Urothelium cell line (cell line): ENCODE data around the gene MRPL14.

Experiments
- DNase-seq: peaks from one replicate; pipeline ENCODE4 v3.0.0; 2011; ENCODE audit warnings: low spot score, mixed read lengths
- FAIRE-seq: peaks from 2 replicates; lab custom pipeline; 2011; peaks lifted over from hg19 to GRCh38; lab: Jason Lieb, UNC

The MRPL14 gene

GRCh38 chr6:44081753-44082152 lies 45.5 kb downstream of the MRPL14 start:
- no peak for FAIRE-seq

DNA sequence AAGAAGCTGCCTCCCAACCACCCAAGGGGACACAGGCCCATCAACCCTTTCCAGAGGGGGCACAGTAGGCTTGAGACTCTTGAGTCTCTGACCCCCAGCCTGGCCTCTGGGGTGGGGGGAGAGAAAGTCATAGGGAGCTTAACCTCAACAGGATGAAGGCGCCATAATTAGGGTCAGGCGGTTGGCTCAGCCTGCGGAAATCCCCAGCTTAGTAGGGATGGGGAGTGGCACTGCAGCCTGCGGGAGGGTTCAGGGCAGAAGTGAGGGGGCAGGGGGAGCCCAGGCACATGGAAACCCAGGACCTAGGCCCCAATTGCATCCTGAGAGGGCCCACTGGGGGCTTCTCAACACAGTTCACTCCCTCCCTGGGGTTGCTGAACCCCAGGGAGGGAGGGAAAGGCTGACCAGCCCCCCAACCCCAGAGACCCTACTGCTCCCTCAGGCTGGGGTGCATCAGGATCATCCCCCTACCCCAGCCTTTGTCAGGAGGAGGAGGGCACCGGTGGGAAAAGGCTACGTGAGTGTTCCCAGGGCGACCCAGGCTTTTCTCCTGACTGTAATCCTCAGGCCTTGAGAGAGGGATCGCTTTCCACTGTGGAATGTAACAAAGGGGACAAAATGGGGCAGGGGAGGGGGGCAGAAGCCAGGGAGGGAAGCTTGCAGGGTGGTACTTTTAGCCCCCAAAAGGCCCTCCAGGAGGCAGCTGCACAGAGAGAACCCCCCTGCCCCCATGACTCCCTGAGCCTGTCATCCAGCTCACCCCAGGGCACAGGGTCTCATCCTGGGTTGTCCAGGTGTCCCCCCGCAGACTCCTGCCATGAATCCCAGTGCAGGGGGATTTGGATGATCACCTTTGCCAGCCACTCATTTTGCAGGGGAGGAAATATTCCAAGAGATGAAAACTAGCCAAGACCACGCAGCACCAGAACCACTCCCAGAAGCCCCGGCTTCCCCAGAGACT lies 46.4 kb downstream of the MRPL14 start:
- DNase-seq: no peak
- no peak for FAIRE-seq

More at GRCh38 chr6:44081753-44082152, 45.5 kb downstream of the MRPL14 start:
- DNase-seq: no peak

DNA sequence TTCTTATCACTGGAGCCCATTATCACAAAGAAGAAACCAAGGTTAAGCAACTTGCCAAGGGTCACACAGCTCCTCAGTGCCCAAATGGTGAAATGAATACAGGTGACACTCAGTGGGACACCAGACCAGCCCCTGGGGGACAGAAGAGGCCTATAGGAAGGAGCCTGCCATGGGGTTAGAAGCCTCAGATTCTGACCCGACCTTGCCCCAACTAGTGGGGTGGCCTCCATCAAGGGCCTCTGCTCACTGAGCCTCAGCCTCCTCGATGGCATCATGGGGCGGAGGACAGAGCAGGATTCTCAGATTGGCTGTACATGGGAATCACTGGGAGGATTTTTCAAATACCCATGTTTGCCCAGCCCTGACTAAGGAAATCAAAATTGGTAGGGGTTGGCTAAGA lies 47.6 kb downstream of the MRPL14 start:
- no peak for FAIRE-seq
- DNase-seq: no peak

- FAIRE-seq (no peak), DNase-seq (peak; percentile 72)
Observed at GRCh38 chr6:44078827-44079671, 48.2 kb downstream of the MRPL14 start.

DNA sequence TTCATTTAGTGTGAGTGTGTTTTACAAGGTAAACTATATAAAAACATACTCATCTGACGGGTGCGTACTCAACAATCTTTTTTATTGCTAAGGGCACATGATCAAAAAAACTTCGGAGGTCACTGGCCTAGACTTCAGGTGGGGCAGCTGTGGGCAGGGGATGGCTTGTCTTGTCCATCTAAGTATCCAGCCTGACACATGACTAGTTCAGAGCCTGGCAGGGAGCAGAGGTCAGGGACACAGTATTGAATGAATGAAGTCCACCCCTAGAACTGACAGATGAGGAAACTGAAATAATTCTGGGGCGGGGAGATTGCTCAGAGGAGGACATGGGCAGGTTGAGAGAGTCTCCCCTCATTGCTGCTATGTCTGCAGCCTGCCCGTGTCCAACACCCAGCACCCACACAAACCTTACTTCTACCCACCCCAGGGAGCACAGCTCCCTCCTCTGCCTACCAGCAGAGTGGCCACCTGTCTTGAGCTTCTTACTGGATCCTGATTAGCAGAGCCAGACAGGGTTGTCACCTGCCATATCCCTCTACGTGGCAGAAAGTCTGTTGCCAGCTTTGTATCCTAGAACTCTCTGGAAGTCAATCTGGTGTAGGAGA lies 48.9 kb downstream of the MRPL14 start:
- FAIRE-seq: no peak
- DNase-seq: no peak

DNA sequence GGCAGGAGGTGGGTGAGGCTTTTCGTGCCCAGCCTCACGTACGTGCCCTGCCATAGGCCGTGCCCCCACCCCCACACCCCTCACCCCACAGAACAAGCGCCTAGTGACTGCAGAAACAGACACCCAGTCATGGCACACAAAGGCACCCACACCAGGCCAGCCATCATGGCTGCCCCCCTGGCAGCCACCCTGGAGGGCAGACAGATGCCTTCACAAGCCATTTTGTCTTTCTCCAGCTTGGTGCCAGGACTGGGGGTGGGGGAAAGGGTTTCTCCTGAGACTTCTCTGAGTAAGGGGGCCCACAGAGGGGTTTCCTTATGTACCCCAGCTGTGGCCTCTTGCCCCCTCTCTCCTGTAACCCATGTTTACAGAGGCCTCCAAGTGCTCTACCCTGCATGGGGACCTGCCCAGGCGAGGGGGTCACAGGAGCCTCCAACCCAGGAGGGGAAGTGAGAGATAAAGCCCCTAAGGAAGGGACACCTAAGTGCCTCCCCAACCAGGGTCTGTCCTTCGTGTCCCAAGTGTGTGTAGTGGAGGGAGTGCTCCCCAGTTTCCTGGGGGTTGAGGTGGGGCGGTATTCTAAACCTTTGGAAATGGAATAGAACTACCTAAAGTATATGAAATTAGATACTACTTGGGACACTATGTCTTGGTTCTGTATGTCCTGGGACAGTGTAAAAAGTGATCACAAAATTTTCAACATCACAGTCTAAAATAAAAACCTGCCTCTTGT lies 49.9 kb downstream of the MRPL14 start:
- FAIRE-seq: no peak
- no peak for DNase-seq

- DNase-seq: no peak
- FAIRE-seq: no peak
Observed at GRCh38 chr6:44076356-44077213, 50.7 kb downstream of the MRPL14 start.

GRCh38 chr6:44075647-44076355 lies 51.5 kb downstream of the MRPL14 start:
- FAIRE-seq (no peak), DNase-seq (no peak)

DNA sequence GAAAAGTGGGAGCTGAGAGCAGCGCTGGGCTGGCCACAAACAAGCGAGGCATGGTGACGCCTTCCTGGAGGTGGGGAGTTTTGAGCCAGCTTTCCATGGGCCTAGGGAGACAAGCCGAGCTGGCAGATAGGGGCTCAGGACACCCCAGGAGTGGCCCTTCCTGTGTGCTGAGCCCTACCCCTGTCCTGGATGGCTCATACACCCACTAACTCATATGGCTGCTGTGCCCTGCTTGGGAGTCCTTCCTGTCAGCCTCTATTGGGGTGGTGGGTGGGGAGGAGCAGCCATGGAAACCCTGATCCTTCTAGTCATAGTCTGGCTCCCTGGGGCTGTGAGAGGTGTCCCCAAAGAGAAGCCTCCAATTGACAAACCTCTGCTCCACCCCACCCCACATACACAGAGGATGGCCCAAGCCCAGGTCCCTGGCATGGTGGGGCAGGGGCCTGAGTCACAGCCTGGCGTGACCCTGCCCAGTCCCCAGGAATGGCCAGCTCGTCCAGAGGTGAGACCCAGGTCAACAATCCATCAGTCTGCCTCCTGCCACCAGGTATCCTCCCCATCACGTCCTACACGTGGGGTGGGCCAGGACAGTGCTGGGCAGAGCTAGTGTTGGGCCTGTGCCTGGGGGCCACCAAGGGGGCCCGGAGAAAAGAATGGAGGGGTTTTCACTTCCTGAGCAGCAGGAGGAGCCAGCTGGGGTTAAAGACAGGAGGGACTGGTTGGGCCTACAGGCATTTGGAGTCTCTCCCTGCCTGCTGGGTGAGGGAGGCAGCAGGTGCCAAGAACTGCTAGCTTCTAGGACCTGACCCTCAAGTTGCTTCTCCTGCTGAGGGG lies 52.2 kb downstream of the MRPL14 start:
- FAIRE-seq (no peak), DNase-seq (no peak)

GRCh38 chr6:44074439-44074812 lies 52.8 kb downstream of the MRPL14 start:
- FAIRE-seq (no peak), DNase-seq (peak; percentile 79)

DNA sequence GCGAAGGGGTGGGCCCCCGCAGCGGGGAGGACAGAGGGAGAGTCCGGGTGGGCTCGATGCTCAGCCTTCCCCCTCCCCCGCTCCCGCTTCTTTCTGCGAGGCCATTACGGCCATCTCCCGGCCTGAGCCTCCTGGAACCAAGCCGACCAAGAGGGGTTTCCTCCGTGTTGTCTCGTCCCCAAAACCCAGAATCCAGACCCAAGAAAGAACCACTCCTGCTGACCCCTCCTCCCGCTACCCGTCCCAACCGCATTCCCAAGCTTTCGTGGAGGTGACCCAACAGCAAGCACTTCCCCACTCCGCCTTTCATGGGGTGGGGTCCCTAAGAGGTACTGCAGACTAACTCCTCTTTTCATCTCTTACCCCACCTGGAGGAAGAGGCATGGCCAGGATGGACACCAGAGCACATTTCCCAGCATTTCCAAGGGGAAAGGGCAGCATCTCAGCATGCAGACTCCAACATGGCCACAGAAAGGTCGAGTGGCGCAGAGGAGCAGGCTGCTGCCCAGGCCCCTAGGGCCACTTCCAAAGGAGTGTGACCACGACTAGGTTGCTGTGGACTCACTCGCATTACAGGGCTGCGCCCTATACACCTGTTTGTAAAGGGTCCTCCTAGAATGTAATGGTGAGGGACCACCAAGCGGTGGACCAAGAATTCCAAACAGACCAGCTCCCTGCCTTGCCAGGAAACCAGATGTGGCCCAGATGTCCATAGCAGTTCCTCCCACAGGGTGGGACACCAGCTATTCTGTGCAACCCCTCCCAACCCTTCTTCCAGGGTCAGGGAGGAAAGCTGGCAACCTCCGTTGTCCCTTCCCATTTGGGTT lies 53.4 kb downstream of the MRPL14 start:
- FAIRE-seq: no peak
- DNase-seq: no peak

GRCh38 chr6:44072959-44073611 lies 54.2 kb downstream of the MRPL14 start:
- FAIRE-seq: no peak
- DNase-seq: peak; percentile 83

DNA sequence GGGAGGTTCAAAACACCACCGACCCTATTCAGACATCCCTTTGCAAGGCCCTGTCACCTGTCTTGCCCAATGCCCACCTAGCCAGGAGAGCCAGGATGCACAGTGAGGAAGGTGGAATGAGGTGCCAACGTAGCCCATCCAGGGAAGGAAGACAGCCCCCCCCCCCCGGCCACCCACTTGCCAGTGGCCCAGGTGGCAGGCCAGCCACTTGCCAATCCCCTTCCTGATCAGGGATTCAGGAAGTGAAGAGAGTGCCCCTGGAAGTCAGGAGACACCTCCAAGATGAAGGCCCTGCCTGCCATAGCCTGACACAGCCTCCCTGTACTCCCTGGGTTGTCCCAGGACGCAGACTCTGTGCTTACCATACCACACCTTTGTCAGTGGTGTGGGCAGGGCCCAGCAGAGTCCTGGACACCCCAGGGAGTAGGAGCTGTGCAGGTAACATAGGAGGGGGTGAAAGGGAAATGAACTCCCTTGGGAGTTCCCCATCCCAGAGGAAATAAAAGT lies 54.7 kb downstream of the MRPL14 start:
- FAIRE-seq (no peak), DNase-seq (no peak)

DNA sequence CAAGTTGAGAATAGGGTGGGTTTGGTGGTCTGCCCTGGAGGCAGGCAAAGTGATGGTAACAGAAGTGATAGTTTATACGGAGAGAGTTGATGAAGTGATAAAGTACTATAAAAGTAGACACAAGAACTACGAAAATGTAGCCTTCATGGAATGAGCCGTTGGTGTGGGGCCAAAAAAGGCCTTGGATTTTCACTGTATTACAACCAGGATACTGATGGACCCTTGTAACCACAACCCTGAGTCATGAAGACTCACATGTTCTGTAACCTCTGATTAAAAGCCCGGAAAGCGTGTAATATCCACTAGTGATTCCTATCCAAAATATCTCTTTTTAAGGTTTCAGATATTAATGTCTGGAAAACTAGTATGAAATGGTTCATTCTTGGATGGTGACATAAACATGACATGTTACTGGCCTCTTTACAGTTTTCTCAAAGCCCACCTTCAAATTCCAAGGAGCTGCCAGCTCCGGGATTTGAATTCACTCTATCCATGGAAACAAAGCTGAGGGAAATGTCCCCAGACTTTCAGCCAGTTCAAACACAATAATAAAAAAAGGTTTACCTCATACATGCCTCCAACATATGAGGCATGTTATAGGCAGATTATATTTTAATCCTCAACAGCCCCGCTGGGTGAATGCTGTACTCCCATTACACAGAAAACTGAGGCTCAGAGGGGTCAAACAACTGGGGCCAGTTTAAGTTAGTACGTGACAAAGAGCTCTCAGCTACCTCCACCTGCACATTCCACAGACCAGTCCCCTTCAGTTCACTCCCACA lies 55.4 kb downstream of the MRPL14 start:
- DNase-seq: peak; percentile 64

DNA sequence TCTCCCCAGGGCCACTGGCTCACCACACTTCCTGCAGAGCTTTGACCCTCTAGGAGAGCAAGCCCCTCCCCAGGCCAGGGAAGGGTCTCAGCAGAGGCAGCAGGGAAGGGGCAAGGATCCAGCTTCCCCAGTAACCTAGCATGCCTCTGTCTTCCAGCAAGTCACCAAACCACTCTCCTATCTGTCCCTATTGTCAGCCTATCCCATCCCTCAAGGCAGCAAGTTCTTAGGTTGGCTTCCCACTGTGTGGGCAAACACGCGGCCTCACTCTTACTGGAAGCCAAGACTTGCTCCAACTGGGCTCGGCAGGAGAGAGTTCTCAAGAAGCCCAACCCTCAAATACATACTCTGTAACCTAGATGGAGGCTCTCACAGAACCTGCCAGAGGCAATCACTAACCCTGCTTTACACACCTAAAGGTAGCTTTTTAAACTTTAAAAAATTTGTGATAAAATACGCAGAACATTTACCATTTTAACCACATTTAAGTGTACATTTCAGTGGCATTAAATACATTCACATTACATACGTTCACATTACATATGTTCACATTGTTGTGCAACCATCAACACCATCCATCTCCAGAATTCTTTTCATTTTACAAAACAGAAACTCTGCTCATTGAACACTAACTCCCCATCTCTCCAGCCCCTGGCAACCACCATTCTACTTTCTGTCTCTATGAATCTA lies 58.5 kb downstream of the MRPL14 start:
- DNase-seq (no peak), FAIRE-seq (no peak)

More for the DNA sequence above, 55.4 kb downstream of the MRPL14 start:
- FAIRE-seq: no peak
